GM19467 (cell line): ENCODE data around the gene SLC12A9.

Experiments
- ATAC-seq: cut with Tn5 transposase; IDR thresholded peaks from one replicate; pipeline ENCODE4 v1.9.1; 2021; ENCODE audit warnings: mild to moderate bottlenecking, moderate library complexity; ENCODE audit not compliant: unreplicated experiment

The SLC12A9 gene

DNA sequence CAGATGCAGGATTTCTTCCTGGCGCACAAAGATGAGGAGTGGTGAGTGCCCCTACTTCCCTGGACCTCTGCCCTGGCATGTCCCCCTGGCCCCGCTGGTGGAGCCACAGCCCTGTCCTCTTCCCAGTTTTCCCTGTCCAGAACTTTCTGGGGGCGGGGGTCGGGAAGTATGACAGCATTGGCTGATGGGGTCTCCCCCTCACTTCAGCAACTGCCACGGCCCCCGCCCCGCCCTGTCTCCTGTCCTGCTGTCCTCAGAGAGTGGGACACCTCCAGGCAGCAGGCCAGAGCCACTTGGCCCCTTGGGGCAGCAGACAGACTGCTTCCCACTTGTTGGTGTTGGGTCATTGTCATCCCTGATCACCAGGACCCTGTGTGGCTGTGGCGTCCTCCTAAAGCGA lies 29.7 kb downstream of the SLC12A9 start:
- ATAC-seq, result no peak

DNA sequence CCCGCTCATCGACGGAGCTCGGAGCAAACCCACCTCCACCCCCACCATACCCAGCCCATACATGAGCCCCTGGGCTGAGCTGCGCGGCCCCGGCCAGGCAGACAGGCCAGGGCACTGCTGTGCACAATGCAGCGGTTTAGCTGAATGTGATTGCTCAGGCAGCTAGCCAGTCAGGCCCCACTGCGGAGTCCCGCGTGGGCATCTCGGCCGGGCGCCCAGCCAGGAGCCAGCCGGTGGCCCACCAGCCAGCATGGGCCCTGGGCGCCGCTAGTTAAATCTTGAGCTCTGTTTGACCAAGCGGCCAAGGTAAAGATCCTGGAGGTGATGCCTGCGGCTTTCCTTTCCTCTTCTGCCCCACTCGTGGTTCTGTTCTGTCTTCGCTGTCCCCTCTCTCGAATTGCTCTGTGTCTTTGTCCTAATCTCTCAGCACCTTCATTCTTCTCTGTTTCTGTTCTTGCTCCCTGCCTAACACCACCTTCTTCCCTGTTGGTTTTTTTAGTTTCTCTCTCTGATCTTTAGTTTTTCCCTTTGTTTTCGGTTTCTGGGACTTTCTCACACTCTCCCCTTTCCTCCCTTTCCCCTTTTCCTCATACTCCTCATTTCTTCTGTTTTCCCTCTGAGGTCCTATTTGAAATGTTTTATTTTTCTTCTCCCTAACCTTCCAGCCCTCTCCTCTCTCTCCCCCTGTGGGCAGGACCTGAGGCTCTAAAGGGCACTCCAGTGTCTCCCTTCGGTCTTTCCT lies 30.4 kb downstream of the SLC12A9 start:
- ATAC-seq, result no peak

DNA sequence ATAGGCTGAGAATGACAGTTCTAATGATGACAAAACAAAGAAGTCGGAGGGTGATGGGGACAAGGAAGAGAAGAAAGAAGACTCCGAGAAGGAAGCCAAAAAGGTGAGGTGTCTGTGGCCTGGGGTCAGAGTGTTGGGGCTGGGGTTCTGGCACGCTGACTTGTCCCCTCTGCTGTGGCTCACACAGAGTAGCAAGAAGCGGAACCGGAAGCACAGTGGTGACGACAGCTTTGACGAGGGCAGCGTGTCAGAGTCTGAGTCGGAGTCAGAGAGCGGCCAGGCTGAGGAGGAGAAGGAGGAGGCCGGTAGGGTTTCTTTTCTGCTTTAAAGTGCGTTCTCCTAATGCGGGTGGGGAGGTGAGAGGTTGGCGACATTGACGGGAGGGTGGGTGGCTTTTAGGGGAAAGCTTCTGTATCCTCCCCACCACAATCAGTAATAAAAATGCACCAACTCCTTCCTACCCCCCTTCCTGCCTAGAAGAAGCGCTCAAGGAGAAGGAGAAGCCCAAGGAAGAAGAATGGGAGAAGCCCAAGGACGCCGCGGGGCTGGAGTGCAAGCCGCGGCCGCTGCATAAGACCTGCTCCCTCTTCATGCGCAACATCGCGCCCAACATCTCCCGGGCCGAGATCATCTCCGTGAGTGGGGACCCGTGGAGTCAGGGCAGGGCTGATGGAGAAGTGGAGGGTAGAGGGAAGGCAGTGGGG lies 32.4 kb downstream of the SLC12A9 start:
- ATAC-seq, result no peak

DNA sequence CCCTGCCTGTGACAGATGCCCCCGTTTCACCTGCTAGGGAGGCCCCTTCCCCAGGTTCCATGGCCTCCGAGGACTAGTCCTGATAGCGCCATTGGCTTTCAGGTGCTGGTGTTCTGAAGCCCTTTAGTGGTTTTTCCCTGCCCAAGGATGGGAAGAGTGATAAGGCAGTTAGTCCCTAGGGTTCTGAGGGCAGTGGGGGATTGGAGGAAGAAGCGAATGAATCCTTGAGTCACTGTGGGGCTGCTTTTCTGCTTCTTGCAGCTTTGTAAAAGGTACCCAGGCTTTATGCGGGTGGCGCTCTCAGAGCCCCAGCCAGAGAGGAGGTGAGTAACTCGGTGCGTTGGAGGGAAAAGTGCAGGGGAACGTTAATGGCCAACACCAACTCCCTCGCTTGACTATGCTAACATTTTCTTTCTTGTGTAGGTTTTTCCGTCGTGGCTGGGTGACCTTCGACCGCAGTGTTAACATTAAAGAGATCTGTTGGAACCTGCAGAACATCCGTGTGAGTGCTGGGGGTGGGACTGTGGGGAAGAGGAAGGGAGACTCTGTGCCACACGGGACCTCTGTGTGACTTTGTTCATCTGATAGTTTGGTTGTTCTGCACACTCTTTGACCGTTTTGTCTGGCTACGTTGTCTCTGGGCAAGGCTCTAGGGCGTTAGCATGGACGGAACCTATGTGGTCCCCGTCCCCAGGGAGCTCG lies 33.1 kb downstream of the SLC12A9 start:
- no peak for ATAC-seq

DNA sequence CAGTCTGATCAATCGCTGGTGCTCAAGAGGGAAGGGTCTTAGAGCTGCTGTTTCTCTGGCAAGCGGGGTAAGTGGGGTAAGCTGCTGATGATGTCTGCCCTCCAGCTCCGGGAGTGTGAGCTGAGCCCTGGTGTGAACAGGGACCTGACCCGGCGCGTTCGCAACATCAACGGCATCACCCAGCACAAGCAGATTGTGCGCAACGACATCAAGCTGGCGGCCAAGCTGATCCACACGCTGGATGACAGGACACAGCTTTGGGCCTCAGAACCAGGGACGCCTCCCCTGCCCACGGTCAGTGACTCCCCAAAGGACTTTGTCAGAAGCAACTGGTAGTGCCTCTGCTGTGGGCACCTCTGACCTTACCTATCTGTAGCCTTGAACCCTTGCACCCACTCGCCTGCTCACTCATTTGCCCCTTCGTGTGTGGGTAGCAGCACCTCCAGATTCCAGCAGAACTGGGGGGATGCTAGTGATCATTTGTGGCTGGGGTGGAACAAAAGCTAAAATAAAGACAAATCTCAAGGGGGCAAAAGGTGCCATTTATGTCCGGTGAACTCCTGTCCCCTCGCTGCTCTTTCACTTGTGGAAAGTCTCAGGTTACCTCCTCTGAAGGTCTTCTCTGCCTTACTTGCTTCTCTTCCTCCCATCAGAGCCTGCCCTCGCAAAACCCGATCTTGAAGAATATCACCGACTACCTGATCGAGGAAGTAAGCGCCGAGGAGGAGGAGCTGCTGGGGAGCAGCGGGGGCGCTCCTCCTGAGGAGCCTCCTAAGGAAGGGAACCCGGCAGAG lies 33.8 kb downstream of the SLC12A9 start:
- ATAC-seq, result no peak

DNA sequence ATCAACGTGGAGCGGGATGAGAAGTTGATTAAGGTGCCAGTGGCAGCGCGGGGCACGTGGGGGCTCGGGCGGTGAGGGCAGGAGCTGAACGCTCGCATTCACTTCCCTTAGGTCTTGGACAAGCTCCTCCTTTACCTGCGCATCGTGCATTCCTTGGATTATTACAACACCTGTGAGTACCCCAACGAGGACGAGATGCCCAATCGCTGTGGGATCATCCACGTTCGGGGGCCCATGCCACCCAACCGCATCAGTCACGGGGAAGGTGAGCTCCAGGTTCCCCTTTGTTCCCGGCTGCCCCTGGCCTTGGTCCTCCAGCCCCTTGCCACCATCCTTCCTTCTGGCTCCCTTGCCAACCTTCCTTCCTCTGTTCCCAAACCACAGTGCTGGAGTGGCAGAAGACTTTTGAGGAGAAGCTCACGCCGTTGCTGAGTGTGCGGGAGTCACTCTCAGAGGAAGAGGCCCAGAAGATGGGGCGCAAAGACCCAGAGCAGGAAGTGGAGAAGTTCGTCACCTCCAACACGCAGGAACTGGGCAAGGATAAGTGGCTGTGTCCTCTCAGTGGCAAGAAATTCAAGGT lies 34.5 kb downstream of the SLC12A9 start:
- no peak for ATAC-seq

DNA sequence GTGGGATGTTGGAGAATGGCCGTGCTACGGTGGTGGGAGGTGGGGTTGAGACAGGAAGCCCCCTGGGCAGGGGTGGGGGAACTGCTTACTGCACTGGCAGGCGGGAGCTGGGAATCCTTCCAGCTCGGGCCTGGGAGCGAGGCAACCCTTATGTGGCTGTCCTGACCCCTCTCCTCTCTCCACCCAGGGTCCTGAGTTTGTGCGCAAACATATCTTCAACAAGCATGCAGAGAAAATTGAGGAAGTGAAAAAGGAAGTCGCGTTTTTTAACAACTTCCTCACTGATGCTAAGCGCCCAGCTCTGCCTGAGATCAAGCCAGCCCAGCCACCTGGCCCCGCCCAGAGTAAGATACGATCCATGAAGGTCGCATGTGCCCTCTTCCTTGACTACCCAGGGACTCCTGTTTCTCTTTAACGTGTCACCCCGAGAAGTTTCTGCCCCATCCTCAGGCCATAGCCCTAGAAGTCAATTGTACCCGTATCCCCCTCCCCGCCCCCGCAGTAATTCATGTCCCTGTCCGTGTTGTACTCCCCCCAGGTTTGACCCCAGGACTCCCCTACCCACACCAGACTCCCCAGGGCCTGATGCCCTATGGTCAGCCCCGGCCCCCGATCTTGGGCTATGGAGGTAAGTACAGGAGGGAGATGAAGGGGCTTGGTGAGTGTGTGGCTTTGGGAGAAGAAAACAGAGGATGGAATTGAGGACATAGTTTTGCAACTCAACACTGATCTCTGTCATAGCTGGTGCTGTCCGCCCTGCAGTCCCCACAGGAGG lies 35.2 kb downstream of the SLC12A9 start:
- ATAC-seq, result peak; percentile 38

DNA sequence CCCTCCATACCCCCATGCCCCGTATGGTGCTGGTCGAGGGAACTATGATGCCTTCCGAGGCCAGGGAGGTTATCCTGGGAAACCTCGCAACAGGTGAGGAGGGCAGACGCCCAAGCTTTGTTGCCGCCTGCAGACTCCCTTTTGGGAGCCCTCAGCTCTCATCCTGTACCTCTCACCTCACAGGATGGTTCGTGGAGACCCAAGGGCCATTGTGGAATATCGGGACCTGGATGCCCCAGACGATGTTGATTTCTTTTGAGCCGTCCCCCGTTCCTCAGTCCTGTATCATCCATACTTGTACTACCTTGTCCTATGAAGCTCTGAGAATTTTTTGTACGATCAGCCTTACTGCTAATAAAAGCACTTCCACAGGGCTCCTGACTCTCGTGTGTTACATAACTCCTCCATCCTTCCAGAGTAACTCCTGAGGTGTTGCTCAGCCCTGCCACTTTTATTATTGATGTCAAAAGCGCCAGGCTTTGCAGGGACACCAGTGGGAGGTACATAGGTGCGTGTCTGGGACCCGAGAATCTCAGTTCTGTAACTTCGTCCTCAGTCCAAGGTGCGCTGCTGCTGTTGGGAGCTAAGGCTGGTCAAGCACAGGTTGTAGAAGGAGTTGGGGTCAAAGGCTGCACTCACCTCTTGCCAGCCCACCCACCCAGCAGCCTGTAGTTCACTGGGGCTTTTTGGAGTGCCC lies 35.9 kb downstream of the SLC12A9 start:
- ATAC-seq, result no peak

DNA sequence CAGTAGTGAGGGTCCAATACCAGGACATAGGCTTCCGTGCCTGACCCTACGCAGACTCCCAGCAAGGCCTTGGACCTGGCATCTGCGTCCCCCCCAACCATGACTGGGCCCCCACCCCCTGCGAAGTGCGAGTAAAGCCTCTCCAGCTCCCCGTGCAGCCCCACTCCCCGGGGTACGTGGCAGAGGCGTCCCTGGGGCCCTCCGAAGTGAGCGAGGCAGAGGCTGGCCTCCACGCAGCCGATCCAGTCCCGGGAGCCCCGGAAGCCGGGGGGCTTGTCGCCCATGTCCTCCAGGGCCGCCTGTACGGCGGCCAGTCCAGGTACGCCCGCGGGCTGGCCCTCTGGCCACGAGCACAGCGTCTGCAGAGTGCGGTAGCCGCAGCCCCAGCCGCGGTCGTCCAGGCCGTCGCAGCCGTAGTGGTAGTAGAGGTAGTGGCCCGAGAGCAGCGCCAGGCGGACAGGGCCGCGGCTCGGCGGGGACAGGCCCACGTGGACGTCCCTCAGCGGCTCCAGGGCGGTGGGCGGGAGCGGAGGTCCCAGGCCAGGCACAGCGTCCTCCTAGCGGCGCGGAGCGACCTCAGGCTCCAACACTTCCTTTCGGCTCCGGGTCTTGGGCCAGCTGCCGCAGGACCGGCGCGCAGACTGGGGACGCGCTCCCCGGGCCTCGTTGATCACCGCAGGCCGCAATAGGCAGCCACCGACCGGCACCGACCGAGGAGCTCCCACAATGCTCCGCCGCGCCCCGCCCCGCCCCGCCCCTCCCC lies 36.7 kb downstream of the SLC12A9 start, which contains the start of gene UFSP1:
Gene UFSP1 (minus strand): TSS at position 728 of the 763 bp plus-strand sequence. CDS start 444 bp downstream, at position 284.
- ATAC-seq, result peak; percentile 20

DNA sequence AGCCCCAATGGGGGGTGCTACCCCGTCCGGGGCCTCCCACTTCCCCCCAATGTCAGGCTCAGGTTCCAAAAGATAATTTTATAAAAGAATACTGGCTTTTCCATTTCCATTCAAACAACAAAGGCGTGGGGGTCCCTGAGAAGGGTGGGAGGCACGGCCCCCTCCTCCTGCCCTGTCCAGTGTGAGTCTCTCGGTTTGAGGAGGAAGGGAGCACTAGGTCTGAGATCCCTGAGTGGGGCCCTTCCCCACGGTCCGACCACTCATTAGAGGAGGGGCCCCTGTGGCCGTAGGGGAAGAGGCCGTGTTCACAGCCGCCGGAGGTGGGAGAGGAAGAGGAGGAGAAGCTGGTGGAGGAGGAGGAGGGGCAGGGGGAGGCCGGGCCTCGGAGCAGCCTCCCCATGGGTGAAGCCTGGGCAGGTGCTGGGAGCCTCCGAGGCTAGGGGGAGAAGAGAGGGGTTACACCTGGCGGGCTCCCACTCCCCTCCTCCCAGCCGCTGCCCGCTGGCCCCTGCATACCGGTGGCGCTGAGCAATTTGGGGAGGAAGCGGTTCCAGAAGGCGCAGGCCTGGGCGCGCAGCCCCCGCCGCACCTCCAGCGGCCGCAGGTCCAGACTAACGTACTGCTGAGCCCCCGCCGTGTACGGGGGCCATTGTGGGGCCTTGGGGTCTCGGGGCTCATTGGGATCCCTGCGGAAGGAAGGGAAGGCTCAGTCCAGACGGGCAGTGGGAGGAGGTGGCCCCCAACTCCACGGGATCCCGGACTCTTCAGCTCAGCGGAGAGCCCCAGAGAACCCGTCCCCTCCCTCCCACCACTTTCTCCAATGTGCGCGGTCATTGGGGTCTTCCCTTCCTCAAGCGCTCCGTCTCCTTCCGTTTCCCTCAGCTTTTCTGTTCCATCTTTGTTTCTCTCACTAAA lies 38.4 kb downstream of the SLC12A9 start:
- ATAC-seq, result no peak

DNA sequence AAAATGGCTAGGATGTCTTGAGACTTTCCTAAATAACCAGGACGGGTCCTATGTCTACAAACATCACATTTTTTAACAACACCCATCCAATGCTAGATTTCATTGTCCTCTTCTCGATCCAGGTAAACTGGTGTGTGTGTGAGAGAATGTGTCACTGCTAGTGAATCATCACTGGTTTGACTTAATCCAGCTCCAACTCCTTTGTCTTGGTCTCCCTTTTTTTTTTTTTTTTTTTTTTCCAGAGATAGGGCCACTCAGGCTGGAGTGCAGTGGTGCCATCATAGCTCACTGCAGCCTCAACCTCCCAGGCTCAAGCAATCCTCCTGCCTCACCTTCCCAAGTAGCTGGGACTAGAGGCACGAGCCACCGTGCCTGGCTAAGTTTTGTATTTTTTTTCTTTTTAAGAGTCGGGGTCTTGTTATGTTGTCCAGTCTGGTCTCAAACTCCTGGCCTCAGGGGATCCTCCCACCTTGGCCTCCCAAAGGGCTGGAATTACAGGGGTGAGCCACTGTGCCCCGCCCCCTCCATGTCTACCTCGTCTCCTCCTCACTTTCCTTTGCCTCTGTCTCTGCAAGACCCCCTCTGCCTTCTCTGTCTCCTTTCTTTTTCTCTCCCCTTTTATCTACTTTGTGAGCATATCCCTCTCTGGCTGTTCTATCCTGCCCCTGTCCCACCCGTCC lies 39.2 kb downstream of the SLC12A9 start:
- no peak for ATAC-seq

DNA sequence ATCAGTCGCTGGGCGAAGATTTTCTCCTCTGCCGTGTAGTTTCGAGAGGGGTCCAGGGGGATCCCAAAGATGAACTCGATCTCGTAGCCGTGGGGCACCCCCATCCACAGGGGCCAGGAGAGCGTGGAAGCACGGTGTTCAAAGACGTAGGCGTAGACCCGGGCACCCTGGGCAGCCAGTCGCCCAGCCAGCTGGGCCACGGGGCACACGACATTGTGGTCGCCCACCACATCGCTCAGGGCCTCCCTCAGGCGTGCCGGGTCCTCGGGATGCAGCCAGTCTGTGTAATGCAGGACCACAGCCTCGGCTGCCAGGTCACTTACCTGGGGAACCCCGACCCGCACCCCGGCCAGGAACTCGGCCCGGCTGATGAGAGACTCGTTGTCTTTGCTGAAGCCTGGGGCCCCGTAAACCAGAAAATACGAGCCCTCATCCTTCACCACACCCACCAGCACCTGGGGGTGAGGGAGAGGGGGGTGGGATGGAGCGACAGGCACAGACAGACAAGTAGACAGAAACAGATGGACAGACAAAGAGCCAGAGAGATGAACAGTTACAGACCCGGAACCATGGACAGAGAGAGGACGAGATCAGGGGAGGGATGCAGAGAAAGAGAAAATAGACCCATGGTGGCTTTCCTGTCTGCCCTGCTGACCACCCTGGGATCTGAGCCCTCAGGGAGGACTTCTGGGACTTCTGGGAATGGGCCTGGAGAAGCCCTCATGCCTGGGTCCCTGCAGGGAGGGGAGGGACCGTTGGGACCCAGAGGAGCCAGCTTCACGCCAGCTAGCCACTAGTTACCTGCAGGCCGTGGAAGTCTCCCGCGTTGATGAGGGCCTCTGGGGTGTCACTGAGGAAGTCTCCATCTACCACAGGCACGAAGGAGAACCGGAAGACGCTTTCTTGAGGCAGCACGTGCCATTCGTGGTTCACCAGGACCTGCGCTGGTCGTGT lies 40.1 kb downstream of the SLC12A9 start:
- ATAC-seq, result no peak

DNA sequence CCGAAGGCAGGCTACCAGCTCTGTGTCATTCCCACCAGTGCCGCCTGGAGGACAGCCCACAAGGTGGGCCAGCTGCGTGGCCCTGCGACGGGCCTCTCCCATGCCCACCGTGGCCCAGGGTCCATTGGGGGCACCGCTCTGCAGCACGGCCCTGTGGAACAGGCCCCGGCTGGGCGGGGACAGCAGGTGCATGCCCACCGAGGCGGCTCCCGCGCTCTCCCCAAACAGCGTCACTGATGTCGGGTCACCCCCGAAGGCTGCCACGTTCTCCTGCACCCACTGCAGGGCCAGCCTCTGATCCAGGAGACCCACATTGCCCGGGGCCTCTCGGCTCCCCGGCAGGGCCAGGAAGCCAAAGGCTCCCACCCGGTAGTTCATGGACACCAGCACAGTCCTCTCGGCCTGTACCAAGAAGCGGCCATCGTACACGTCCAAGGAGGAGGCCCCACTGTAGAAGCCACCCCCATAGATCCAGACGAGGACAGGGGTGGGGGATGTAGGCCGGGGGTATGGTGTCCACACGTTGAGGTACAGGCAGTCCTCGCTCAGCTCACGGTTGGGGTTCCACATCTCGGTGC lies 40.9 kb downstream of the SLC12A9 start:
- no peak for ATAC-seq

DNA sequence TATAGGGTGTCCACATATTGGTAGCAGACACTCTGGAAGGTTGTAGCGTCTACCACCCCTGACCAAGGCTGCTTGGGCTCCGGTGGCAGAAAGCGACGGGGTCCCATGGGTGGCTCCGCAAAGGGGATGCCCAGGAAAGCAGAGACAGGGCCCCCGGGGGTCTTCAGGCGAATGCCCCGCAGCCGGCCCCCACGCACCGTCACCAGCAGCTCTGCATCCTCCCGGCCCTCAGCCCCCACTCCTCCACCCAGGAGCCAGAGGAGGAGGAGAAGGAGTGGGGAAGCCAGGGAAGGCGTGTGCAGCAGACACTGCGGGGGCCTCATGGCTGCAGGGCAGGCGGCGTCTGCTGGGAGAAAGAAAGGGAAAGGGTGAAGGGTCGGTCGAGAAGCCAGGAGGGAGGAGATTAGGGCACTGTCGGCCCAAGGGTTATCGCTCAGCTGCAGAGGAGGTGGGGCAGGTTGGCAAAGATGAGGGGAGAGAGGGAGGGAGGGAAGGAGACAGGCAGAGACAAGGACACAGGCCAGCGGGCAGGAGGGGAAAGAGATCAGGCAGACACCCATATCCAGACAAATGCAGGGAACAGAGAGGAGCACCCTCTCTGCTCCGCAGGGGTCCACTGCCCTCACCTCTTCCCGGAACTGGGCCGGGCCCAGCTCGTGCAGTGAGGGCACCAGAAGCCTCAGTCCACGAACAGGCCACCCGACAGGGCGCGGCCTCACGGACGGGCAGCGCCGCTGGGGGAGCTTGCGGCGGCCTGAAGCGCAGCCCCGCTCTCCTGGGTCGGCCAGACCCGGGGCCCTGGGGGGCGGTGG lies 41.6 kb downstream of the SLC12A9 start:
- ATAC-seq, result no peak
